ENCODE measurements around the gene HCN1. TPM values are rescaled to one million over a fixed set of nuclear protein-coding genes. Genes with fewer than 3 reads are reported as not detected.

HCN1 gene
- 1 to 10 TPM in 10 of 12 donors, not detected in 2; 1.8 to 7.5 (median 3.9) TPM for polyA plus RNA-seq (ENCODE audit: insufficient read length in 12 of 12)
- long read RNA-seq, donor 1: 0 reads
- long read RNA-seq, donor 2, full-length matches to known transcripts: 1 of 1 reads
- long read RNA-seq, donor 2, partial matches to known transcripts: 0 of 1 reads
- long read RNA-seq, donor 2, other reads (novel, unspliced or antisense): 0 of 1 reads
- long read RNA-seq, donor 3: 0 reads
- long read RNA-seq, donor 4: 0 reads
- long read RNA-seq, donor 5, full-length matches to known transcripts: 4 of 4 reads
- long read RNA-seq, donor 5, partial matches to known transcripts: 0 of 4 reads
- long read RNA-seq, donor 5, other reads (novel, unspliced or antisense): 0 of 4 reads
- long read RNA-seq, donor 6: 0 reads
- long read RNA-seq, donor 7, full-length matches to known transcripts: 1 of 1 reads
- long read RNA-seq, donor 7, partial matches to known transcripts: 0 of 1 reads
- long read RNA-seq, donor 7, other reads (novel, unspliced or antisense): 0 of 1 reads
- long read RNA-seq, donor 8, partial matches to known transcripts: 5 of 5 reads
- long read RNA-seq, donor 8, other reads (novel, unspliced or antisense): 0 of 5 reads
- long read RNA-seq, donor 9: 0 reads
- long read RNA-seq, donor 10, full-length matches to known transcripts: 2 of 2 reads
- long read RNA-seq, donor 10, partial matches to known transcripts: 0 of 2 reads
- long read RNA-seq, donor 10, other reads (novel, unspliced or antisense): 0 of 2 reads
- long read RNA-seq, donor 11: 0 reads

DNA sequence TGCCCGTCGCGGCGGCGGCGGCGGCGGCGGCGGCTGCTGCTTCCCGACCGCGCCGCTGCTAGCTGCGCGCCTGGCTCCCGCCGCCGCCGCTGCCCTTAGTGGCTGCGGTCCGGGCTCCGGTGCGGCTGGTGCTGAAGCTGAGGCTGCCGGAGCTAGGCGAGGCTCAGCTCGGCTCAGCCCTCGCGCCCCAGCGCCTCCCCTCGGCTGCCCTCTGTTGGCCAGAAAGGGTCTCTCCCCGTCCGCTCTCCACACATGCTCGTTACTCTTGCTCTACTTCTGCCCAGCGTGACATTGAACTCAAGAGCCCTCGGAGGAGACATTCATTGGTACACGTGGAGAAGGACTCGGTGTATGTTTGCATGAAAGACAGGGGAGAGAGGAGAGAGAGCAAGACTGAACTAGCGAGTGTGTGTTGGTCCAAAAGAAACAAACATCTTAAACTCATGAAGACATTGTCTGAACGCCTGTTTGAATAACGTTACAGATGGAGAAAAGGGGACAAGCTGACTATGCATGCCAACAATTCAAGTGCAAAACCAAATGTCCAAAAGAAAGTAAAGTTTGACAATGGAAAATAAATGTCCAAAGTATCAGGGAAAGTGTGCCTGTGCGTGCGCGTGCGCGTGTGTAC lies at the start of gene HCN1:
TSS of gene HCN1 (minus strand) at position 175 of the 631 bp plus-strand sequence.
- DNase-seq: peak; percentile 75

DNA sequence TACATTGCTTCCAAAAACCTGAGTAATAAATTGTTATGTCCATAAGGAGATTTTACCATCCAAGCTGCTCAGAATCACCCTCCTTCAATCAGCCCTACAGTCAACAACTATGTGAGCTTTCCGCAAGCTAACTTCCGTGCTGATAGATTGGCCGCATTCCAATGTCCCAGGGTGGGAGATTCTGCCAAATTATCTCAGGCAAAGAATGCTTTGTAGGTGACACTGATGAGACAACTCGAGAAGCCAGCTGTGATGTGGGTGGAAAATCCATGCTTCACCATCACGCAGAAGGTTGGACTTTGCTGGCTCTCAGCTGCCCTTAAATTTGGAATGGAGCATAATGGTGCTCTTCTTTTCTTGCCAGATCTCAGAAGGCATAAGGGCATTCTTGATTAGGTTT lies 44.9 kb upstream of the HCN1 start:
- no peak for DNase-seq

DNA sequence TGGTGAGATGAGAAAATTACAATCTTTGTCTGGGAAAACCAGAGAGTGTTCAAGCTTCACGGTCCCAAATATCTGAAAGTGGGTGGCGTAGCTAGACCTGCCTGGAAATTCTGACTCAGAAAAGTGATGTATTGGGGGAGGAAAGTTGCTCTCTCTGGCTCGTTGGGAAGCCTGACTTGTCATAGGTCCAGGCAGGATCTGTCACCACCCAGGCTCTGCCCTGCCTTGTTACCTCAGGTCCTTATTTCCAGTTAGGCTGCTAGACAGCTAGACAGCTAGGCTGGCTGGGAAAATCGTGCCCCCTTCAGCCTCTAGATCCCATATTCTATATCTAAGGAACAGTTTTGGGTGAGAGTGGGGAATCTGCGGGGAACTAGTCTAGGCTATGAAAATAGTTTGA lies 41.0 kb upstream of the HCN1 start:
- DNase-seq: no peak

DNA sequence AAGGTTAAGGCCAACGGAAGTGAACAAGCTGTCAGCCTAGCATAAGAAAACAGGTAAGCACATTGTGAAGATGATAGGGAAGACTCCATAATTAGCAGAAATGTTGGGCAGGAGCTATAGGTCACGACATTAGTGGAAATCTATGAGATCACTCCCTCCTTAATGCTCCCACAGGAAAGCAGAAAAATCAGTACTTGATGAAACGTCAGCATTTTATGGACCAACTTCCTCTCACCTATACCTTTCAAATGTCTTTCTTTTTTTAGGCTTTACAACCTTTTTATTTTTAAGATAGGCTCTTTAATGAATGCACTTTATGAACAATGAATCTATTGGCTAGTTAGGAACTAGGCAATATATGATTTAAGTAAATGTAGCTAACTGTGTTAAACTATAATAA lies 29.4 kb upstream of the HCN1 start:
- no peak for DNase-seq

DNA sequence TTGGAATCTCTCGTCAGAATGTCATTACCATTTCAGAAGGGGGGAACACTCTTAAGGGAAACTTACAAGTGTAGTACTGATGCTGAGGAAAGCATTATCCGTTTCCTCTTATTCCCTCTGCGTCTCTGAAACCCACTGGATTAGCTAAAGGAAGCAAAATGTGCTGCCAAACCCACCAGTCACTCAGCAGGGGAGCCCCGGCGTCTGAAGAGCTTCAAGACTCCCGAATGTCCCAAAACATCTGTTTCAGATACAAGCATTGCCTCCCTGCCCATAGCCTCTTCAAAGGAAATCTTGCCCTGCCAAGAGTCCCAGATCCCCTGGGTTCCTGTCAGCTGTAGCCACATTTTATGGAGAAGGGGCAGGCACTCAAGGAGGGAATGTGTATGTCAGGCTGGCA lies 1.0 kb upstream of the HCN1 start:
- DNase-seq: no peak

DNA sequence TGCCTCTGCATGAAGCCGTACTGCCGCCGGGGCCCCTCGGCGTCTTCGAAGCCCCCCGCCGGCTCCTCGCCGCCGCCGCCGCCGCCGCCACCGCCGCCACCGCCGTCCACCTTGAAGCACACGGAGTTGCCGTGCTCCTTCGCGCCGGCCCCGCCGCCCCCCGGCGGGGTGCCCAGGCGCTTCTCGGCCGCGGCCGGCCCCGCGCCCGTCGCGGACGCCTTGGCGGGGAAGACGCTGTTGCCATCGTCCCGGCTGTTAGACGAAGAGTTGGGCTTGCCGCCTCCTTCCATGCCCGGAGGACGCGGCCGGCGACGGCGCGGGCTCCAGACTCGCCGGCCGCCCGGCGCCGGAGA lies 400 bp downstream of the HCN1 start:
- no peak for DNase-seq

DNA sequence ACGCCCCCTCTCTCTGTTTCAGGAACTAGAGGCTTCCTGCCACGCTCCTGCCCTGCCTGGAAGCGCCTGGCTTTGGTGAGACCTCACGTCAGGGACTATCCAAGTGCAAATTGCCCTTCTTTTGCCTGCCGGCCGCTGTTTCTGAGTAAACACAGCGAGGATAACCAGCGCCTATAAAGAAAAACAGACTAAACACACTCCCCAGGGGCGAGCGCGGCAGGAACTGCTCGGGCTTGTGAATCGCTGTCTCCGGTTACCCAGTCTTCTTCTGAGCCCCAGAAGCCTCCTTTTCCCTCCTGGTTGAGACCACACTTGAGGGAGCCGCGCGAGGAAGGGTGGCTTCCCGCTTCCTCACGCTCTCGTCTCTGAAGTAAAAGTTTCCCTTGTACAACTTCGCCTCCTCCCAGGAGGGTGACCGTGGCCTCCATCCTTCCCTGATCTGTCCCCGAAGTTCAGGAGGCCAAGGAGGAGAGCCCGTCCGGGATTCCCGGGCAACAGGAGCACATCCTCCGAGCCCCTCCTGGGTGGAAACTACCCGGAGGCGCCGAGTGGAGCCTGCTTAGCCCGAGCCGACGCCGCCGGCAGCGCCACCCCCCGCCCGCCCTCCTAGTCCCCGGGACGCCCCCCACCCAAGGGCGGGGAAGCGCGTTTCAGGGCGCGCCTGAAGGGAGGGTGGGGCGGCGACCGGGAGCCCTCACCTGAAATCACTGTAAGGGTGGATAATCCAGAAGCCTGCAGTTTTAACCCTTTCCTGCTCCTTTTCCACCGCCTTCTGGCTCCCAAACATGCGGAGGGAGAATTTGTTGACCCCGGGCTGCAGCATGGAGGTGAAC lies 993 bp downstream of the HCN1 start:
- DNase-seq: no peak

DNA sequence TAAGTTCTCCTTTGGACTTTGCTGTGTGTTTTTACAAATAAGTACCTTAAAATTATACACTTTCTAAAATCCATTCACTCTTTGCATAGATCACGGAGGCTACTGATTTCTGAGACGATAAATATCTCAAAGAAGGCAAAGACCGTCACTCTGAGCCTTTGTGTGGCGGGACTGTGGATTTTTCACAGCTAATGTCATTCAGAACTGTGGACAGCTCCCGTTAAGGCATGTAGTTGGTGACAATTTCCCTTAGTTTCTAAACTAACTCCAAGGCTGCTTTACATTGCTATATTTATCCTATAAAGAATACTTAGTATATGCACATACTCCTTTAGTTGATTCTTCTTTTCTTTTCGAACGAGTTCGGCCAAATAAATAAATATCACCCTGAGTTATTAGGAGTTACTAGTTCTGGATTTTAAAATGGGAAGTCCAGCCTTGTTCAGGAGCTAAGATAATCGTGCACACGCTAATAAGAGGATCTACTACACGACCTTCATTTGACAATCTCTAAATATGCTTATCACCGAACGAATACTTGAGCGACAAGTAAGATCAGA lies 1.8 kb downstream of the HCN1 start:
- peak; percentile 16 for DNase-seq

DNA sequence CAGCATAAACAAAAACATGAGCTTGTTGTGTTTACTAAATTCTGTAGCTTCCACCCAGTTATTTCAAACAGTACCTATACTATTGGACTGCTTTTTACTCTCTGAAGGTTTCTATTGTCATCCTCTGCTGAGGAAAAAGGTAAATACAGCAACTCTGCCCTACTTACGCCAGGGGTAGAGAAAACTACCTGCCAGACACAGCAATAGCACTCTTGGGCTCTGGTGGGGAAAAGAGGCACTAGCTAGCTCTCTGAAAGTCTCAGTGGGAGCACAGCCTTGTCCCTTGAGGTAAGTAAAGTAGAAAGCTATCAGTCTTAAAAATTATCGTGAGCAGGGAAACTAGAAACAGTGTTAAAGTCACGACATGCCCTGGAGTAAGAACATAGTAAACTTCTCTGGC lies 3.7 kb downstream of the HCN1 start:
- no peak for DNase-seq

DNA sequence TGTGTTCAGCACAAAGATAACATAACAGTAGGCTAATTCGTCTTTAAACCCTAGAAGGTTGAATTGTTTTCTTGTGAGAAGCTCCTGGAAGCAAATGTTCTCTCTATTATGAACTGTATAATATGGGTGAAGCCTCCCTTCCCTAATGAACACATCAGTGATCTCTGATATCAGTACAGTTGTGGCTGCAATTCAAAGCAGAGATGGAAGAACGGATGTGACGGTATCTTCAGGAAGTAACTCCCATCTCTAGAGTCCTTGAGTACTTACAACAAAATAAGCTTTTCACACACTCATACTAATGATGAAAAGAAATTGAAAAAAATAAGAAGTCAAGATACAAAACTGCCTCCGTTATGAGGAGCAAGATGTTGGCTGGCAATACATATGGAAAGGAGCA lies 4.5 kb downstream of the HCN1 start:
- DNase-seq: no peak

DNA sequence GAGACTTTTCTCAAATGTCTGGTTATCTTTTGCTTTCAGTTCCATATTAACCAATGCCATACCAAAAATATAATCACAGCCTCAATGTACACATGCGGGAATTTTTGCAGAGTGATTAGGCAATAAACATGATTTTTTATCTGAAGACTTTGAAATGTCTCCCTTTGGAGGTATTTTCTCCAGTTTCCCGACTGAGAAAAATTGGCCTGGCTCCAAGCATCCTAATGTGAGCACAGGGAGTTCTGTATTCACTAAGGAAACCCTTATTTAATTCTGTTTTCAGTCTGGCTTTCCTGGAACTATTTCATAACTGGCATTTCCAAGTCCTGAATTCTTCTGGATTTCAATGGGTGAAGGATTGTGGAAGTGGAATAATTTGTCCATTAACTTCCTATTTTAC lies 8.5 kb downstream of the HCN1 start:
- DNase-seq: no peak

DNA sequence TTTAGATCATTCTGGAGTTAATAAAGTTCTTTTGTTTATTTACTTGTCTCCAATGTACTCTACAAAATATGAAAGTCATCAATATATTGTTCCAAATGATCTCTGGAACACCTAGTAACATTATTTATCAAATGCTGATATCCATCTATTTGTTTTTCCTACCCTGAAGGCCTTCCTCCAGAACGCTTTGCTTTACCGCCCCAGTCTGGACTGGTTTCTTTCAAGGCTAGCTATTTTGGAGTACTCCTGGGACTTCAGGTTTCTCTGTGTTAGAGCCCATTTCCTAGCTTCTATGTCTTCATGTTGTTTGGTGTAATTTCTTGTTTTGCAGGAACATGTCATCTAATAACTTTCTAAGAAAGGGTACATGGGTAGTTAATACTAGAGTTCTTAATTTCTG lies 9.6 kb downstream of the HCN1 start:
- DNase-seq: no peak

DNA sequence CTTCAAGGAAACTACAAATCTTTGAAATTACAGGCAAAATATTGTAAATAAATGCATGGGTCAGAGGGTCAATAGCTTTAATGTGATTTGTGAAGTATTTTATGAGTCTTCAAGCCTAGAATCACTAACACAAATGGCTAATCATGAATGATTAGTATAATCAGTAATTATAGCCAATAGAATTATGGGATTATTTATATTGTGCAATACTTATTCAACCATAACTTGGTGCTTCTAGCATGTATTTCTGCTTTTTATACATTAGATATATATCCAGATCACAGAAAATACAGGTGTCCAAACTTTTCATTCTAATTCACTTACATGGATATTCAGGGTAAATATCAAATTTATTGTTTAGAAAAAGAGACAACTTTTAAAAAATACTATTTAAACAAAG lies 12.1 kb downstream of the HCN1 start:
- DNase-seq: no peak

DNA sequence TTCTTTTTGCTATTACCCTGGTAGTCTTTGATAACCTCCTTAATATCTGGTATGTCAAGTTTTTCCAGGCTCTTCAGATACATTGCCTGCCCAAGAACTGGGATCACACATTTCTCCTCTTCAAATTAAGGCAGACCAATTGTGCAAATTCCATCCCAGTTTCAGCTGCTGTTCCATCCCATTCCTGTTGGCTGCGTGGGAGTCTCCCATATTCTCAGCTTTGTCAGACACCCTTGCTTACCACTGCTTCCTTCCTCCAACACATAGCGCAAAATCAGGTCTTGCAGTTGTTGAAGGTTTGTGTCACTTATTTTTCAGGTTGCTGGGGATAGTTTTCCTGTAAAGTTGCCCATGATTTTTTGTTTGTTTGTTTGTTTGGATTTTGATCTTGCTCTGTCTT lies 15.2 kb downstream of the HCN1 start:
- DNase-seq: no peak

DNA sequence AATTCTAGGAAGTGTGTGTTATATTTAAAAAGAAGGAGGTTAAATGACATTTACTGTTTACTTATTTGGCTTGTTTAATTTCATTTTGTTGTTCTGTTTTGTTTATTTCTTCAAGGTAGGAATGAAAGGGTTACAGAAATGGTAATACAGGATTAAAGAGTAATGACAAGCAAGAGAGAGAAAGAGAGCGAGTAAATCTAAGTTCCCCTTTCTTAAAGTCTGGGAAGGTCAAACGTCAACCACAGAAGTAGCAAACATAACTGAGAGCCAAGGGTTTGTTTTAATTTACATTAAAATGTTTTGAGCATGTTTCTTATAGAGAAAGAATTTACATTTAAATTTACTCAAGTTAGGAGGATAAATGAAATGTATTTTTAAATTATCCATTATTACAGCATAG lies 18.7 kb downstream of the HCN1 start:
- no peak for DNase-seq

DNA sequence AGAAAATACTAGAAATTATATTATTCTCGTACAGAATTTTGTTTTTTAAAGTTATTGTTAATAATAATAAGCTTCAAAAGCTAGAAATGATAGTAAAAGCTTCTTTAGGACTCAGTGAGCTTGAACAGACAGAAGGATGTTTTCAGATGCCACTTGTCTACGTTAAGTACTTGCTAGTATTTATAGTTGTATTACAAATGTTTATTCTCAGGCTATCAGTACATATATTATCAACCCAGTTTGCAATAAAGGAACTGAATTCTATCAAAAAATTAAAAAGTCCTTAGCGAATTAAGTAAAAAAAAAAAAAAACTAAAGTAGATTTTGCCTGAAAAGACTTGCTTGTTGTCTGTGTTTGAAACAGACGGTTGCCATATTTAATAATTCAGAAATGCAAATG lies 23.9 kb downstream of the HCN1 start:
- DNase-seq: no peak

DNA sequence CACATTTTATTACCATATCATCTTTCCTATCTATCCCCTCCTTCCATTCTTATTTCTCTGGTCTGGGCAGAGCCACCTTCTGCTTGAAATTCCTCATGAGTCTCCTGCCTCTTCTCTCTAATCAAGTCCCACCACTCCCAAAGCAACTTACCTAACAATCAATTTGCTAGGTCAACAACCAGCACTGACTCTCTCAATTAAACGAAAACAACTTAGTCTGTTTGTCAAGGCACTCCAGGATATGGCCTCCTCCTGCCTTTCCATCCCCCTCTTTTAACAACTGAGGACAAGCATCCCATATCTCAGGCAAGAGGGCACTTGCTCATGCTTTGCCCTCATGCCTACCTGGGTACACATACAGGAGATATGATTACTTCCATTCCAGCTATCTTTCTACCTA lies 47.4 kb downstream of the HCN1 start:
- DNase-seq: no peak

DNA sequence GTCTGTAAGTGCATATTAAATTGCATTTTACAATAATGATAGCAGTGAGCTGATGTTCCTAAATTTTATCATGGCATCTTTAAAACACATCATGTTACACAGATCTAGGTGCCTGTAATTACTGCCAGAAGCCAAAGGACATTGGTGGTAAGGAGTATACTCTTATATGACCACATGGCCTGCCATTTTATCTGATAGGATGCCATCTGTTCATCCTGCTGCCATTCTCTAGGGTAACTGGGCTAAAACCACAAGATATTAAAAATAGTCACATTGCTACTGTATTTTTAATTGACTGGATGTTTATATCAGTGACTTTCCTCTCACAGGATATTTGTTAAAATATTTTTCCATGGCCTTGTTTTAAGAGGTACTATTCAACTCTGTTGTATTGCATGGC lies 53.1 kb downstream of the HCN1 start:
- no peak for DNase-seq

DNA sequence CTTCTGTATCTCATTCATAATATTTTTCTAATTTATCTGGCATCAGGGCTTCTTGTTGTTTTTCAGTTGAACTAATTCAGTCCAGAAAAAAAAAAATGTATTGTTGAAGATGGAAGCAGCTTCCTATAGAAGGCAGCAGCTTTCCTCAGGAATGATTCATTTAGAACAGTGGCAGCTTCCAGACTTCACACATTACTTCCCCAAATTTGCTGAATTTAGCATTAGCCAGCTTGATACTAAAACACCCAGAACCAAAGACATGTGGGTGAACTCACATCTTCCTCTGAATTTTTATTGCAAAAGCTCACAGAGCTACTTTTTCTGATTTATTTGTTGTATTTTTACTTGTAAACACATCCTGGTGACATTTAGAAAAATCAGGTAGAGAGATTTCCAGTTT lies 53.8 kb downstream of the HCN1 start:
- DNase-seq: no peak

DNA sequence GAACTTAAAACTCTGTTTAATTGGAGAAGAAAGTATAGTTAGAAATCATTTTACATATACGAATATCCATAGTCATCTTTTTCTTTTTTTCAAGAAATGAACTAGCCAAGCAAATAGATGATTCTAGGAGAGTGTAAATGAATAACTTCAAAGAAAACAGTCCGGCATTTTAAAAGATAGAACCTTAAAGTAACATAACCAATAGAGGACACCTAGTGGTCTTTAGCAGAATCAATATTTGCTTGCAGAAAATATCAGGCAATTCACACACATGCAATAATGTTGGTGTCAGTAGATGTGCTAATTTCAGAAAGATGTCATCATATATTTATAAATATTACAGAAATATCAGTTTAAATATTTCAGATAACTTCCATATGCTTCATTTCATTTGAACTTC lies 57.1 kb downstream of the HCN1 start:
- DNase-seq: no peak

DNA sequence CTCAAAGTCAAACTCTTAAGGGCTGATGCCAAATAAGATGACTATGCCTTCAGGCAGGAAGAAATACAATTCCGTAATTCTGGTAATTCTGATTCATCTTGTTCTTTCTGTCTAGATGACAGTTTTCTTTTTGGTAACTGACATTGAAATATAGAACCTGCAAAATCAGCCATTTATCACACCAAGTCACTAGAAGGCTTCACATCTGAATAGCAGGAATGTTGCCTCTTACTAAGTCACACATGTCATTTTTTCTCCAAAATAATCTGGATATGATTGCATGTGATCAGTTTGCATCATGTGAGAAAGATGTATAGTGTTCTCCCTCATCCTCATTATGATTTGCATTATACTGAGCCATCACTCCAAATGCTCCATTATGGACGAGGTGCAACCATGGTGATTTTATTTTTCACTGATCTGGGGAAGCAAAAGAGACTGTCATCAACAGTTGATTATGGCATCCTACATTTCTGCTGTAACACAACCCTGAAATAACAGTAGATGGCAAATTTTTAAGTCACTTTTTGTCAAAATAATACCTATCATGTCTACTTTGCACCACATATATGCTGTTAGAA lies 69.0 kb downstream of the HCN1 start:
- DNase-seq: no peak
